KMS-11 (cell line): ENCODE results near the gene BMAL1.
"Not testable (repeated sequence)": the region's sequence is repeated elsewhere in the genome, so short reads cannot be mapped to it uniquely, and the experiment has no call there.

Experiments
- H2AFZ ChIP-seq: fragments of 200-600 bp; sonication (generic); 2 replicates; pipeline ENCODE4 v1.6.1; 2016; ENCODE audit warnings: antibody characterized with exemption, mixed run types, low read depth
- H3K27ac ChIP-seq: fragments of 200-600 bp; sonication (generic); 2 replicates; pipeline ENCODE4 v1.6.1; 2016; ENCODE audit warnings: mild to moderate bottlenecking, mixed run types
- H3K27me3 ChIP-seq: fragments of 200-600 bp; sonication (generic); 2 replicates; pipeline ENCODE4 v1.6.1; 2017; ENCODE audit warnings: mild to moderate bottlenecking, low read depth, mixed run types, moderate library complexity; ENCODE audit not compliant: insufficient read depth
- H3K36me3 ChIP-seq: fragments of 200-600 bp; sonication (generic); 2 replicates; pipeline ENCODE4 v1.6.1; 2017; ENCODE audit warnings: mild to moderate bottlenecking, mixed run types; ENCODE audit not compliant: insufficient read depth
- H3K4me1 ChIP-seq: fragments of 200-600 bp; sonication (generic); 2 replicates; pipeline ENCODE4 v1.6.1; 2016; ENCODE audit warnings: mild to moderate bottlenecking, low read depth, mixed run types; ENCODE audit not compliant: poor library complexity, severe bottlenecking
- H3K4me2 ChIP-seq: fragments of 200-600 bp; sonication (generic); 2 replicates; pipeline ENCODE4 v1.7.0; 2016; ENCODE audit warnings: mild to moderate bottlenecking, mixed run types
- H3K4me3 ChIP-seq: fragments of 200-600 bp; sonication (generic); IDR thresholded peaks from 2 replicates; pipeline ENCODE4 v1.6.1; 2017; ENCODE audit warnings: low read depth, low read length, mixed read lengths; ENCODE audit not compliant: insufficient read depth
- H3K79me2 ChIP-seq: fragments of 200-600 bp; sonication (generic); 2 replicates; pipeline ENCODE4 v1.6.1; 2016; ENCODE audit warnings: low read depth, mixed run types; ENCODE audit not compliant: insufficient read depth
- H3K9ac ChIP-seq: fragments of 200-600 bp; sonication (generic); 2 replicates; pipeline ENCODE4 v1.6.1; 2016; ENCODE audit warnings: mild to moderate bottlenecking, mixed run types
- H4K20me1 ChIP-seq: fragments of 200-600 bp; sonication (generic); 2 replicates; pipeline ENCODE4 v1.6.1; 2016; ENCODE audit warnings: mild to moderate bottlenecking, mixed run types; ENCODE audit not compliant: insufficient read depth
- TF ChIP-seq, protein P1 (sequence below): fragments of 200-600 bp; sonication (generic); conservative IDR thresholded peaks from 2 replicates; pipeline ENCODE4 v1.6.1; 2017; ENCODE audit warnings: low read depth, mild to moderate bottlenecking, antibody characterized with exemption, low read length, moderate library complexity, mixed read lengths

BMAL1 gene

DNA sequence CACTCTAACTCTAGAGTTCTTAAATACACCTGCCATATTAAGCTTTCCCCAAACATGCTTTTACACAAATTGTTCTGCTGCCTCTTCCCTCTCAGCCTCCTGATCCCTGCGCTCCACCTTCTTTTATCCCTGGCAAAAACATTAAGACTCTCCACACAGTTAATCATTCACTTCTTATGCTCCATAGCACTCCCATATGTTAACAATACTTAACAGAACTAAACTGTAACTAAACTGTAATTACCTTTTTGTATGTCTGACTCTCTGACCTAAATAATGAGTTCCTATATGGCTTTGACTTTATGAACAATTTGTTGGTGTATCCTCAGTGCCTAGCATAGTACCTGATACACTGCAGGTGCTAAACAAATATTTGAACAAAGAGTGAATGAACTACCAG, 113.6 kb downstream of the BMAL1 start:
- Histone ChIP-seq H3K27me3 (no peaks in the 10 kb centered on the region), H2AFZ (no peak overlapping the region), H3K4me3 (no peak overlapping the region), H3K4me1 (peaks cover 4% of the 10 kb centered on the region), H3K36me3 (0 out of 2 replicates have a peak, but pooled peaks cover 6% of the 10 kb centered on the region), H3K9ac (no peak overlapping the region), H3K4me2 (no peak overlapping the region), H3K79me2 (no peaks in the 10 kb centered on the region), H4K20me1 (no peaks in the 10 kb centered on the region), H3K27ac (no peak overlapping the region)
- TF ChIP-seq, protein P1, sequence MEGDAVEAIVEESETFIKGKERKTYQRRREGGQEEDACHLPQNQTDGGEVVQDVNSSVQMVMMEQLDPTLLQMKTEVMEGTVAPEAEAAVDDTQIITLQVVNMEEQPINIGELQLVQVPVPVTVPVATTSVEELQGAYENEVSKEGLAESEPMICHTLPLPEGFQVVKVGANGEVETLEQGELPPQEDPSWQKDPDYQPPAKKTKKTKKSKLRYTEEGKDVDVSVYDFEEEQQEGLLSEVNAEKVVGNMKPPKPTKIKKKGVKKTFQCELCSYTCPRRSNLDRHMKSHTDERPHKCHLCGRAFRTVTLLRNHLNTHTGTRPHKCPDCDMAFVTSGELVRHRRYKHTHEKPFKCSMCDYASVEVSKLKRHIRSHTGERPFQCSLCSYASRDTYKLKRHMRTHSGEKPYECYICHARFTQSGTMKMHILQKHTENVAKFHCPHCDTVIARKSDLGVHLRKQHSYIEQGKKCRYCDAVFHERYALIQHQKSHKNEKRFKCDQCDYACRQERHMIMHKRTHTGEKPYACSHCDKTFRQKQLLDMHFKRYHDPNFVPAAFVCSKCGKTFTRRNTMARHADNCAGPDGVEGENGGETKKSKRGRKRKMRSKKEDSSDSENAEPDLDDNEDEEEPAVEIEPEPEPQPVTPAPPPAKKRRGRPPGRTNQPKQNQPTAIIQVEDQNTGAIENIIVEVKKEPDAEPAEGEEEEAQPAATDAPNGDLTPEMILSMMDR = no peak

DNA sequence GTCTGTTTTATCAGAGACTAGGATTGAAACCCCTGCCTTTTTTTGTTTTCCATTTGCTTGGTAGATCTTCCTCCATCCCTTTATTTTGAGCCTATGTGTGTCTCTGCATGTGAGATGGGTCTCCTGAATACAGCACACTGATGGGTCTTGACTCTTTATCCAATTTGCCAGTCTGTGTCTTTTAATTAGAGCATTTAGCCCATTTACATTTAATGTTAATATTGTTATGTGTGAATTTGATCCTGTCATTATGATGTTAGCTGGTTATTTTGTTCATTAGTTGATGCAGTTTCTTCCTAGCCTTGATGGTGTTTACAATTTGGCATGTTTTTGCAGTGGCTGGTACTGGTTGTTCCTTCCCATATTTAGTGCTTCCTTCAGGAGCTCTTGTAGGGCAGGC, 120.7 kb downstream of the BMAL1 start:
- not testable (repeated sequence) for H3K36me3 ChIP-seq, H3K4me2 ChIP-seq, H3K79me2 ChIP-seq, H3K9ac ChIP-seq, H4K20me1 ChIP-seq, H3K4me3 ChIP-seq, H3K27me3 ChIP-seq, H3K27ac ChIP-seq, H2AFZ ChIP-seq, H3K4me1 ChIP-seq

DNA sequence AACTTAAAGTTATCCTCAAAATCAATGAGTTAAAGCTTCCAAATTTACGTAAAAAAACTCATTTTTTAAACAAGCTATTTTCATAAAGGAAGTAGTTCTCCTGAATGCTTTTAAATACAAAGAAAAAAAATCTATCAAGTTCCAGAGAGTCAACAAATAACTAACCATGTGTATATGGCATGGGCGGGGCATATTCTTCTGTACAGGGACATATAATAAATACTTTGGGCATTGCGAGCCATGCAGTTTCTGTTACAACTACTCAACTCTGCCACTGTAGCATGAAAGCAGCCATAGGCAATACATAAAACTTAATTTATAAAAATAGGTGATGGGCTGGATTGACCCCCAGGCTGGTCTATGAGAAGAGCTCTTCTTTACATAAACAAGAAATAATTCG, 127.6 kb downstream of the BMAL1 start:
- TF ChIP-seq, protein P1 = no peak
- Histone ChIP-seq H3K4me2 (no peak overlapping the region), H3K4me1 (no peaks in the 10 kb centered on the region), H3K79me2 (no peaks in the 10 kb centered on the region), H3K9ac (no peak overlapping the region), H3K36me3 (no peaks in the 10 kb centered on the region), H3K27ac (no peak overlapping the region), H2AFZ (no peak overlapping the region), H4K20me1 (no peaks in the 10 kb centered on the region), H3K4me3 (no peak overlapping the region), H3K27me3 (no peaks in the 10 kb centered on the region)

DNA sequence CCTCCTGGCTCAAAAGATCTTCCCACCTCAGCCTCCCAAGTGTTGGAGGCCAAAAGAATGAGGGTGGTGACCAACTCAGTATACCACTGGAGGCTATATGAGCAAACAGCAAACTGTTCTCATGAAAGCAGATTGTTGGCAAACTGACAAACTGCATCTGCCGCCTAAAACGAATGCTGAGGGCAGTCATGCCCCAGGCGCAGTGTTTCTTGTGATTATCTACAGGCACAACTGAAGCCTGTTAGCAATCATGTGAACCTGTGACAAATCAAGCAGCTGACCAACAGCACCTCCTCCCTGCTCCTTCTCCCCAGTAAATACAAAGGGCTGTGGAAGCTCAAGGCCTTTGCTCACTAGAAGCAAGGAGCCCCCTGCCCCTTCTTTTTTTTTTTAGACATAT, 137.6 kb downstream of the BMAL1 start:
- Histone ChIP-seq H3K9ac (no peak overlapping the region), H4K20me1 (no peaks in the 10 kb centered on the region), H2AFZ (no peak overlapping the region), H3K36me3 (no peaks in the 10 kb centered on the region; the same call in 1 of the 2 replicates), H3K79me2 (no peaks in the 10 kb centered on the region), H3K4me2 (no peak overlapping the region), H3K27ac (no peak overlapping the region), H3K4me1 (no peaks in the 10 kb centered on the region), H3K4me3 (no peak overlapping the region), H3K27me3 (no peaks in the 10 kb centered on the region)
- TF ChIP-seq, protein P1 = no peak

DNA sequence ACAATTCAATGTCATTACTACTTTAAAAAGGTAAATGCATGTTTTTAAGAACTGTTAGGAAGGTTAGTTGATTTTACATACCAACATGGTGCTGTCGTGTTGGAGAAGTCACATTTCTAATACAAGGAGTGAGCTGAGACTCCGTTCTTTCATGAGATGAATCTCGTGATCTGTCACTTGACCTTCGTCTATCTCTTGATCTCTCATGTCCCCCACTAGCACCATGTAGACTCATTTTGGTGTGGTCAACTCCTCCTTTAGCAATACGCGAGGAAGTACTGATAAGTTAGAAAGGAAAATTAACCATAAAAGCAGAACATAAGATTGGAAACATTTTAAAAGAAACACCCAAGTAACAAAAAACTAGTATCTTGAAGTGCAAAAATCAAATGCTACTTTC, 144.0 kb downstream of the BMAL1 start:
- H3K79me2 ChIP-seq = no peaks in the 10 kb centered on the region
- no peaks in the 10 kb centered on the region; the same call in 1 of the 2 replicates for H3K36me3 ChIP-seq
- no peak overlapping the region for H3K4me2 ChIP-seq
- no peak overlapping the region for H3K9ac ChIP-seq
- H3K4me3 ChIP-seq = no peak overlapping the region
- H4K20me1 ChIP-seq = no peaks in the 10 kb centered on the region
- H3K27ac ChIP-seq = no peak overlapping the region
- H3K27me3 ChIP-seq = no peaks in the 10 kb centered on the region
- H3K4me1 ChIP-seq = no peaks in the 10 kb centered on the region
- no peak overlapping the region for H2AFZ ChIP-seq
- TF ChIP-seq, protein P1 = no peak
